DND-41 (cell line): Measurements from ENCODE around the gene ZSCAN5C.

Experiments
- CTCF ChIP-seq: IDR thresholded peaks from 2 replicates; pipeline ENCODE4 v1.5.1; 2012; ENCODE audit warnings: borderline replicate concordance, low read length, moderate library complexity, mild to moderate bottlenecking; ENCODE audit not compliant: poor library complexity, severe bottlenecking; ENCODE audit errors: extremely low read depth
- EZH2 ChIP-seq: IDR thresholded peaks from 3 replicates; pipeline ENCODE4 v1.6.1; 2012; ENCODE audit warnings: borderline replicate concordance, low read depth, mild to moderate bottlenecking, moderate library complexity, low read length, inconsistent platforms; ENCODE audit not compliant: severe bottlenecking

GRCh38 chr19:56177564-56178243 is 24.4 kb upstream of the ZSCAN5C start:
- TF ChIP-seq CTCF (no peak), EZH2 (no peak)
